GM21737 (cell line): Measurements from ENCODE around the gene TMEM238.
"Not testable (repeated sequence)": the region's sequence is repeated elsewhere in the genome, so short reads cannot be mapped to it uniquely, and the experiment has no call there.

Experiments used
- ATAC-seq: cut with Tn5 transposase; IDR thresholded peaks from one replicate; pipeline ENCODE4 v1.9.1; 2021; ENCODE audit warnings: mild to moderate bottlenecking, moderate library complexity; ENCODE audit not compliant: unreplicated experiment

Gene TMEM238

DNA sequence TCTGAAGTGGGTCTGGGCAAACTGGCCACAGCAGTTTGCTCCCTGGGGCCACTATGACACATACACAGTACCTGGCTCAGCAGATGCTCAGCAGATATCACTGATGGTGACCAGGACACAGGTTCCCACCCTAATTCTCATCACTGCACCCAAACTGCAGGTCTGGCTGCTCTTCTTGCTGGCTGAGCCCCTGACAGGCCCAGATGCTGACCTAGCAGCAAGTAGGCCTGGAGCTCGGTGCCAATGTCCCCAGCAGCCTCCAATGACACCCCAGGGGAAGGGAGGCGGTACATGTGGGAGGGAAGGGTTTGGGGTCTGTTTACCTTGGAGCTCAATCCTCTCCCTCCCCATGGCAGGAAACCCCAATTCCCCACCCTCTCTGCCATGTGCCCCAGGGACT lies 18.4 kb upstream of the TMEM238 start:
- no peak for ATAC-seq

DNA sequence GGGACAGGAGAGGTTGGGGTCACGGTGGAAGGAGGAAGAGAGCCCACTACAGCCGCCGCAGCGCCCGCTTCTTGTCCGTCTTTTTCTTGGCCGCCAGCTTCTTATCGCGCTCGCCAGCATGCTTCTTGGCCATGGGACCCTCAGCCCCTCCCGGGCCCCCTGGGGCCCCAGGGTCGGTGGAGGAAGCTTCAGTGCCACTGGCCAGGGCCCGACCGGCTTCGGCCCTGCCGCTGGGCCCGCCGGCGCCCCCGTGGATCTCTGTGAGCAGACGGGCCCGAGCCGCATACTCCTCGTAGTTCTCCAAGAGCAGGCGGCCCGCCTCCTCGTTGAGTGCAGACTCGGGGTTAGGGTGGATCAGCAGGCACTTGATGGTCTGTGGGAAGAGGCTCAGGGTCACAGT lies 17.3 kb upstream of the TMEM238 start:
- ATAC-seq = not testable (repeated sequence)

DNA sequence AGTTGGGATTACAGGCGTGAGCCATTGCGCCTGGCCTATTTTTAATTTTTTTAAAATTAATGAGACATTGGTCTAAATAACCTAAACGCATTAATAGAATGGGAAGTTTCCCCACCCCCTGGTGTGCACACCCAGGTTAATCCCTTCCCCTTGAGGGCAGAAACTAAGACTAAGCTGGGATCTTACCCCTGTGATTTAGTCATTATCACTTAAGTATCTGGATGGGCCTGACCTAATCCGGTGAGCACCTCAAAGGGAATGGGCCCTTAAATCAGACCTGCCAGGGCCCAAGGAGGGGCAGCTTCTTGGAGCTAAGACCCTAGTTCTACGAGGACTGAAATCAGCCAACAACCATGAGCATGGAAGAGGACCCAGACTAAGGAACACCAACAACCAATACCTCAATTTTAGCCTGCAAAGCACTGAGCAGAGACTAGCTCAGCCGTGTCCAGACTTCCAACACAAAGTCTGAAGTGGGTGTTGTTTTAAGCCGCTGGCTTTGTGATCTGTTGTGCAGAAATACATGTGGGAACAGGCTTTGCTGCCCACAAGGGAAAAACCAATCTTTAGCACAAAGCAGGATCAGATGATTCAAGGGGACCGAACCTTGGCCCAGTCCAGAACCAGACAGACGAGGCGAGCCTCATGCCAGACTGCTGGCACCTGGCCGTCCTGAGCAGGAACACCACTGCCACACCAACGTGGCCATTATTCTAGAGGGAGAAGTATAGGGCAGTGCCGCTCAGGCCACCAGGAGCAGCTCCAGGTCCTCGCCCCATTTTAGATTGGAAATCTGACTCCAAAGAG lies 16.4 kb upstream of the TMEM238 start:
- no peak for ATAC-seq

DNA sequence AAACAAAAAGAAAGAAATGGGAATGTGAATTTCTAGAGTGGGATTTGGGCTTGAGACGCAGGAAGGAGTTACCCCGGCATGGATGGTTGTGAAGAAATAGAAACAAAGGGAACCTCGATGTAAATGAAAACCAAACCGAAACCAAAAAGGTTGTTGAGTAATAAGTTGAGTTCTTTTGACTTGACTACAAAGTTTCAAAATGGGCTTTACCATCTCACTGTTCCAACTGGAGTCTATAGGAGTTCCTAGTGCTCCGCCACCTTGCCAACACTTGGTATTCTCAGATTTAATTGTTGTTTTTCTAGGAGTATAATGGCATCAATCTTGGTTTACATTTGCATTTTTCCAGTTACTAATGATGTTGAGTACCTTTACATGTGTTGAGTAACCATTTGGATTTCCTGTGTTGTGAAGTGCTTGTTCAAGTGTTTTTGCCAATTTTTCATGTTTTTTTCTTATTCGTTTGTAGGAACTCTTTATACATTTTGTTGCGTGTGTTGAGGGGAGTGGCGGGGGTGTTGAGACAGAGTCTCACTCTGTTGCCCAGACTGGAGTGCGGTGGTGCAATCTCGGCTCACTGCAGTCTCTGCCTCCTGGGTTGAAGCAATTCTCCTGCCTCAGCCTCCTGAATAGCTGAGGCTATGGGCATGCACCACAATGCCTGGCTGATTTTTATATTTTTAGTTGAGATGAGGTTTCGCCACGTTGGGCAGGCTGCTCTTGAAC lies 14.3 kb upstream of the TMEM238 start:
- no peak for ATAC-seq

DNA sequence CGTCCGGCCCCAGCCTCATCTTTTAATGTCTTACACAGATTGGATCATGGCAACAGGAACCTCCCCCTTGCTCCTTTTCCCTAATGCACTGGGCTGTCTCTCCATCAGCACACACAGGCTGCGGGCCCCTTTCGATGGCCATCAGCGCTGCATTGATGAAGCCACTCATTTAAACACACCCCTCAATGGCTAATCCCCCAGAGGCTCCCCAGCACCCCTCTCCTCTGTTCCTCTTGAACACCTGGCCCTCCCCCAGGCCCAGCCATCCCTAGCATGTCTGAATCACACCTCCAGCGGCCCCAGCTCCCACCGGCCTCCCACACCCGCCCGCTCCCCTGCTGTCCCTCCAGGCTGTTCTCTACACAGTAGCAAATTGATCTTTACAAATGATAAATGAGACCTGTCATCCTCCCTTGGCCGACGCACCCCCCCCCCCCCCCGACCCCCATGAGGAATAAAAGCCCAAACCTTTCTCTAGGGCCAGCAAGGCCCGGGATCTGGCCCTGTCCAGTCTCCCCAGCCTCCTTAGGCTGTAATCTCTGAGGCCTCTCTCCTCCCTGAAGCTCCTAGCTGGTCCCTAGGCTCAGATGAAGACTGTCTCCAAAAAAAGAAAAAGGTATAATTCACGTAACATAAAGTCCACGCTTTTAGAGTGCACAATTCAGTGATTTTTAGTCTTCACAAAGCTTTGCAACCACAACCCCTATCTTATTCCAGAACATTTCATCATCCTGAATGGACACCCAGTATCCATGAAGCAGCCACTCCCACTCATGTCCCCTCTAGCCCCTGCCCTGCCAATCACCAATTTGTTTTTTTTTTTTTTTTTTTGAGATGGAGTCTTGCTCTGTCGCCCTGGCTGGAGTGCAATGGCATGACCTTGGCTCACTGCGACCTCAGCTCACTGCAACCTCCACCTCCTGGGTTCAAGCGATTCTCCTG lies 9.0 kb upstream of the TMEM238 start:
- no peak for ATAC-seq

DNA sequence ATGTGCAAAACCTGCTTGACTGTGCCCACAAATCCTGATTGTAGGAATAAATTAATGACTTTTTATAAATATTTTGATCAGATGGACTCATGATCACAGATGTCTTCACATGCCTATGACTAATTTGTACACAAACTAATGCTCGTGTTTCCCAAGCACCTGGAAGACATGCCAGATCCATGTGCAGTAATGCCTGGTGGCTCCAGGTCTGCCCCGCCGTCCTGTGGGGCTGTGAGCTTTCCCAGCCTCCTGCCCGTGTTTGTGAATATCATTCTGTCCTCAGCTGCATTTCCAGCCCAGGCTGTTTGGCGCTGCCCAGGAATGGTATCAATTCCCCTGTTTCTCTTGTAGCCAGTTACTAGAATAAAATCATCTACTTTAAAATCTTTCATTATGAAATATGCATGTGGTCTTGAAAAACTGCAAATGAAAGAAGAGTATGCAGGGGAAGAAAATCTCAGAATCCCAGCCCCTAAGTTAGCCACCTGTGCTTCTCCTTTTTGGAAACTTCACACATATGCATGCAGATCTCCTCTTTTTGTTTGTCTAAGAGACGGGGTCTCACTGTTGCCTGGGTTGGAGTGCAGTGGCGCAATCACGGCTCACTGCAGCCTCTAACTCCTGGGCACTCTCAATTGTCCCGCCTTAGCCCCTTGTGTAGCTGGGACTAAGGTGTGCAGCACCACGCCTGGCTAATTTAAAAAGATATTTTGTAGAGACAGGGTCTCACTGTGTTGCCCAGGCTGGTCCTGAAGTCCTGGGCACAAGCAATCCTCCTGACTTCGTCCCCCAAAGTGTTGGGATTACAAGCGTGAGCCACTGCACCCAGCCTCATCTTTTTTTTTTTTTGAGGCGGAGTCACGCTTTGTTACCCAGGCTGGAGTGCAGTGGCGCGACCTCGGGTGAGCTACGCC lies 7.9 kb upstream of the TMEM238 start:
- no peak for ATAC-seq

DNA sequence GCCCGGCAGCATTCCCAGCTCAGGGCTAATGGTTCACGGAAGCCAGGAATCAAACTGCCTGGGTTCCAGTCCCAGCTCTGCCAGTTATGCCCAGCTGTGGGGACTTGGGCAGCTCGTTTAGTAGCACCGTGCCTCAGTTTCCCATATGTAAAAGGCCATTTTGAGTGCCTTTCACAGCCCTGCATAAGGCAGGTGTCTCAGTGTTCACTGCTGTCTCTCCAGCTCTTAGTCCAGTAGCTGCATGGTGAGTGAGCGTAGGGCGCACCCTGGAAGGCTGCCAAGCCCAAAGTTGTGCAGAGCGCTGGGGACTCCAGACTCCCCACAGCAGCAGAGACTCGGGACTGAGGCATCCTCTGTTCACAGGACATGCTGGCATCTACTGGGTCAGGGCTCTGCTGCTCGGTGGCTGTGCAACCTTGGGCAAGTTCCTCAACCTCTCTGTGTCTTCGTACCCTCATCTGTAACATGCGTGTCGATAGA lies 7.1 kb upstream of the TMEM238 start:
- no peak for ATAC-seq

DNA sequence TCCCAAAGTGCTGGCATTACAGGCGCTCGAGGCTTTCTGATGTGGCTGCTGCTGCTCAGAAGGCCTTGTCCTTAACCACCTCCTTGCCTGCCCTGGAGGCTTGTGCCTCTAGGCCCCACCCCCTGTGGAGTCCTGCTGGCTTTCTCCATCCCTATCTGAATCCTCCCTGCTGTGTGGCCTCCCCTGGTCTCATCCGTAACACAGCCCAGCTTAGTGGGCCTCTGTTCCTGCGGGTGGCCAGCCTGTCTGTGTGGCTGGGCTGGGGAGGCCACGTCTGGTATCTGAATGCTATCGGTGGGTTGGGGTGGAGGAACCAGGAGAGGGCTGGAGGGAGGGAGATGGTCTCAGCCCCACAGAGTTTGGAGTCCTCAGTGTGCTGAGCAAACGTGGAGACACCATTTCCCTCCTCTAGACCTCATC lies 6.4 kb upstream of the TMEM238 start:
- ATAC-seq = no peak

DNA sequence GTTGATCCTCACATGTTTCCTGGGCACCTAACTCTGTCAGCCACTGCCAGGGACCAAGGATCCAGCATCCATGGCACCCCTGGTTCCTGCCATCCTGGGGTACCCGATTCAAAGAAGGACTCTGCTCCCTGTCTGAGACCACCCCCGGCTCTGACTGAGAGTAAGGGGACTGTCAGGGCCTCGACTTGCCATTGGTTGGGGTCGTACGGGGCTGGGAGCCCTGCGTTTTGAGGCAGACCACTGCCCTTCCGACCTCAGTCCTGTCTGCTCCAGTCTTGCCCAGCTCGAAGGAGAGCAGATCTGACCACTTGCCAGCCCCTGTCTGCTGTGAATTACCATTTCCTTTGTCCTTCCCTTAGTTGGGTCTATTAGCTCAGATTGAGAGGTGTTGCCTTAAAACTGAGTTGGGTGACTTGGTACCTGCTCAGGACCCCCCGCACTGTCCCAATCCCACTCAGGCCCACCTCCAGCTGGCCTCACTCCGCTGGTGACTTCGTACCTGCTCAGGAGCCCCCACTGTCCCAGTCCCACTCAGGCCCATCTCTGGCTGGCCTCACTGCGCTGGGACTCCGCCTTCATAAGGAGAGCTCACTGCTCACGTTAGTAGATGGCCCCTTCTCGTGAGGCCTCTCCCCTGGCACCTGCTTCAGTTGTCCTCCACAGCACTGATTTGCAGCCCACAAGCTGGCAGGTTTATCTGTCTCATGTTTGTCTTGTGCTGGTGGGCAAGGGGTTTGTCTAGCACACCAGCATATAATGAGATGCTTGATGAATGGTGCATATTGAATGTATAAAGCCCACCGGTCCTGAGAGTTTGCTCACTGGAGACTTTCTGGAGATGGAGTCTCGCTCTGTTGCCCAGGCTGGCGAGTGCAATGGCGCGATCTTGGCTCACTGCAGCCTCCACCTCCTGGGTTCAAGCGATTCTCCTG lies 5.6 kb upstream of the TMEM238 start:
- no peak for ATAC-seq

DNA sequence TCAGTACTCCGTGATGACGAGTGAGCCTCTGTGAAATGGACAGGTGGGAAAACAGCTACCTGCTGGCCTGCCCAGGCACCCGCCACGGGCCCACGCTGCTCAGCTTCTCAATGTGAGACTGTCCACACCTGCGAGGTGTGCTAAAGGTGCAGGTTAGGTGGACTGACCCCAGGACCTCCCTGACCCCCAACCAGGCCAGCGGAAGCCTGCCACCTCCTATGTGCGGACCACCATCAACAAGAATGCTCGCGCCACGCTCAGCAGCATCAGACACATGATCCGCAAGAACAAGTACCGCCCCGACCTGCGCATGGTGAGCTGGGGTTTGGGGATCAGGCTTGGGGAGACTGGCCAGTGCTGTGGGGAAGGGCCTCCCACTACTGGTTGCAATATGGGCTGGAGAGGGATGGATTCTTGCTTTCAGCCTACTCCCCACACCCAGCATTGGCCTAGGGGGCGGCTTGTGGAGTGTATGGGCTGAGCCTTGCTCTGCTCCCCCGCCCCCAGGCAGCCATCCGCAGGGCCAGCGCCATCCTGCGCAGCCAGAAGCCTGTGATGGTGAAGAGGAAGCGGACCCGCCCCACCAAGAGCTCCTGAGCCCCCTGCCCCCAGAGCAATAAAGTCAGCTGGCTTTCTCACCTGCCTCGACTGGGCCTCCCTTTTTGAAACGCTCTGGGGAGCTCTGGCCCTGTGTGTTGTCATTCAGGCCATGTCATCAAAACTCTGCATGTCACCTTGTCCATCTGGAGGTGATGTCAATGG lies 3.8 kb upstream of the TMEM238 start:
- ATAC-seq = no peak

DNA sequence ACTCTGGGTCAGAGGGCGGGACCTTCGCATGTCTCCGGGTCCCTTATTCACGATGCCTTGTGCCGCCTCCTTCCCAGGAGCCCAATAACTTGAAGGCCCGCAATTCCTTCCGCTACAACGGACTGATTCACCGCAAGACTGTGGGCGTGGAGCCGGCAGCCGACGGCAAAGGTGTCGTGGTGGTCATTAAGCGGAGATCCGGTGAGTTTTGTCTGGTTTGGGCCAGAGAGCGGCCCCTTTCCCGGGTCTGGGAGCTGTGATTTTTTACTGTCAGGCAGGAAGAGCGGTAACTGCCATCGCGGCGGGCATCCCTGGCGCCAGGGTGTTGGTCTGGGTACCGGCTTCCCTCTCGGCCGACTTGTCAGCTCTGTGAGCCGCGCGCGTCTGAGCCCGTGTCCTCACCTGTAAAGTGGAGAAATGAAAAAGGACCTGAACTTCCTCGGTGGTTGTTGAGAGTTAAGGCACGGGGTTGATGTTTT lies 2.4 kb upstream of the TMEM238 start:
- ATAC-seq = no peak

DNA sequence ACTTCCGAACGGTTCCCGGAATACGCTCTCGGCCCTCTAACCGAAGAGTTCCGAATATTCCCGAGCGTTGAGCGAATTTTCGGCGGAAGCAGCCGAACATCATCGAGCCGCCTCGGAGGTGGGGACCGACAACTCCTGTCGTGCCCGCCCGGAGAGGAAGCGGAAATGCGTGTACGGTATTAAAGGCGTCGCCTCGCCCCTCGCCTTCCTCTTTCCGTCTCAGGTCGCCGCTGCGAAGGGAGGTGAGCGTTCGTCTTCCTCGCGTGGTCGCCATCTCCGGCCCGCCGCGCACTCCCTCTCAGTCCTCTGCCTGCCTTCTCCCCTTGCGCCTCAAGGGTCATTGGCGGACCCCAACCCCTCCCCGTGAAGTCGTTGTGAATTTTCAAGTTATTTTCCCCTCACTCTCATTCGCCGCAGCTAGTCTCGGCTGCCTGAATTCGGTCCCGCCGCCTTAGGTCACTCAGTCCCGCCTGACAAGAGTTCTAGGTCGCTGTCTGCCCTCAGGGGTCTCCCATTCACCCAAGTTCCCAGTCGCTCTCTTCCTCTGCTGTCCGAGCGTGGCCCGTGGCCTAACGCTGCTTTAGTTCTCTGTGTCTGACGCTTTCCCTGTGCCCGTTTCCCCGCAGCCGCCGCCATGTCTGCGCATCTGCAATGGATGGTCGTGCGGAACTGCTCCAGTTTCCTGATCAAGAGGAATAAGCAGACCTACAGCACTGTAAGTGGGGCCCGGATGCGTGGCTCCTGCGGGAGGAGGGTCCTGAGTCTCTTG lies 1.8 kb upstream of the TMEM238 start, which contains the start of gene RPL28:
Gene RPL28 (plus strand): TSS at position 209 of the 769 bp plus-strand sequence. CDS start 426 bp downstream, at position 635.
- ATAC-seq = peak; percentile 60

DNA sequence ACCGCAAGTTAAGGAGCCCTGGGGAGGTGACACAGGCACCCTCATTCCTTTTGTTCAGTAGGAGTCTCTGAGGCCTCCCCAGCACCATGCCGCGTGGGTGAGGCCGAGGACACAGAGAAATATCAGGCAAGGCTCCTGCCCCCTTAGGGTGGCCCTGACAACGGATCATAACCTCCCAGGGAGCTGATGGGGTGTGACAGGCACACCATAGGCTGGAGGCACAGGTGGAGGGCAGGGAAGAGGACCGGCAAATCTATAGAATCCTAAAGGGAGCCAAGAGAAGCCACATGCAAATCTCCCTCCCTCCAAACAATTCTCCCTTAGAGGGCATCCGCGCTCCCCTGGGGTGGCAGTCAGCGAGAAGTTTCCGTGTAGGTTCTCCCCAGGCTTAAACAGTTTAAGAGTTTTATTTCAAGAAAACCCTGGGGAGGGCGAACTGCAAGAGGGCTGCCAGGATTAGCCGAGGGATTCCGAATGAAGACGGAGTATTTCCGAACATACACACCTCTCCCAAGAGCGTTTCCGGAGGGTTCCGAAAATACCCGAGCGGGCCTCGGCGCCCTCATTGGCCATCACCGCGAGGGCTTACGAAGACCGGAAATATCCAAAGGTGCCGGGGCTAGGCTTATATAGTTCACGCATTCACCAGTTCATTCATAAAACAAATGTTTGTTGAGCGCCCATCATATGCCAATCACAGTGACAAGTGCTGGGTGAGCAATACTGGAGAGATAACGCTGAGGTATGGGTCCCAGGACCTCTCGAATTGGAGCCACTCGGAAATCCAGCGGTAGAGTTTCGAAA lies 1.0 kb upstream of the TMEM238 start:
- peak; percentile 47 for ATAC-seq

DNA sequence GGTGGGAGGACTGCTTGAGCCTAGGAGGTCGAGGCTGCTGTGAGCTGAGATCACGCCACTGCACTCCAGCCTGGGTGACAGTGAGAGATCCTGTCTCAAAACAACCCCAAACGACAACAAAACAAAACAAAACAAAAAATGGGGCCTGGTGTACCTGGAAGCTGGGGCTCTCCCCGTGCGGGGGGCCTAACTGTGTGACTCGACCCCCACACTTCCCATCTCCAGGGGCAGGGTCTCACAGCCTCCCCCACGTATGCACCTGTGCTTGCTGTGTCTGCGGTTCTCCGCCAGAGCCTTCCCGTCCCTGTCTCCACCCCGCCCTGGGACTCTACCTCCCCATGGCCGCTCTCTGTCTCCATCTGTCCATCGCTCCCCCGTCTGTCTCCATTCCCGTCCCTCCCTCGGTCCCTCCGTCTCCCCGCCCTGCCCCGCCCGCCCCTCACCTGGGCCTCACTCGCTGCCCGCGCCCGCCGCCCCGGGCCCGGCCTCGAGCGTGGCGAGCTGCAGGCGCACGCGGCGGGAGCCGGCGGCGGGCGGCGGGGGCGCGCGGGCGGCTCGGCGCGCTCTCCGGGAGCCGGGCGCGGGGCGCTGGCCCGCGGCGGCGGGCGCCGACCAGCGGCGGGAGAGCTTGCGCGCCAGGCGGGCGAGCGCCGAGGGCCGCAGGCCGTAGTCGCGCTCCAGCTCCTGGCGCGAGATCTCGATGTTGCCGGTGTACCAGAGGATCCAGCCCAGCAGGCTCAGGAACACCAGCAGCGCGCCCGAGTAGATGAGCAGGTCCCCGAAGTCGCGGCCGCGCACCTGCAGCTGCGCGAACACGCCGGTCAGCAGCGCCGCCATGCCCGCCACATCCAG lies 587 bp downstream of the TMEM238 start:
- no peak for ATAC-seq

DNA sequence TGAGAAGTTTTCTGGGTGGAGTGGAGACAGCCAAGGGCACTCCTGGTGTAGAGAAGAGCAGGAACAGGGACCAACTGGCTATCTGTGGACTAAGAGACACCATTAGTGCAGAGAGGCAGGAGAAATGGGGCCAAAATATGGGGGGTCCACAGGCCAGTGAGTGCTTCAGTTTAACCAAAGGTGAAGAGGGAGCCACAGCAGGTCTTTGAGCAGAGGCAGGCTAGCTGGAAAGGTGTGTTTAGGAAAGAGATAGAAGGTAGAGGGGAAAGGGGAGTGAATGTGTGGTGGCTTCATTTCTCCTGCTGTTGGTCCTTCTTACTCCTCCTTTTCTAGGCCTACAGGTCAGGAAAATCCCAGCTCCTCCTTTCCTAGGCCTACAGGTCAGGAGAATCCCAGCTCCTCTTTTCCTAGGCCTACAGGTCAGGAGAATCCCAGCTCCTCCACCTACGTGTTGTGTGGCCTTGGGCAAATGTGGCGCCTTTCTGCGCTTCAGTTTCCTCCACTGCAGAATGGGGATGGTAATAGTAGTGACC lies 1.5 kb downstream of the TMEM238 start:
- ATAC-seq = no peak
